K562 (cell line): Measurements from ENCODE around the gene UBR7. TPM values are rescaled to one million over a fixed set of nuclear protein-coding genes. Genes with fewer than 3 reads are reported as not detected.

Experiments used
- ATF1 ChIP-seq, 2 experiments: fragments of 450-650 bp in 1 of 2; IDR thresholded peaks; 2 replicates each; pipeline ENCODE4 v1.6.1; 2016; ENCODE audit warnings: missing compliant biosample characterization in 1 of 2, missing genetic modification characterization in 1 of 2
- CREB1 ChIP-seq, 2 experiments: sonication (generic) in 1 of 2; formaldehyde crosslinking in 1 of 2; IDR thresholded peaks; 2 replicates each; pipeline versions ENCODE4 v1.6.1 to v1.8.0; 2012 to 2022; ENCODE audit warnings: inconsistent platforms in 1 of 2, mild to moderate bottlenecking in 1 of 2, missing genetic modification reagents in 1 of 2, moderate library complexity in 1 of 2
- ELF1 ChIP-seq: fragments of 200-800 bp; sonication (Bioruptor generic); IDR thresholded peaks from 2 replicates; pipeline ENCODE4 v1.6.1; 2016; ENCODE audit warnings: missing genetic modification characterization, missing compliant biosample characterization
- GABPA ChIP-seq: fragments of 200-800 bp; sonication (Bioruptor generic); conservative IDR thresholded peaks from 2 replicates; pipeline ENCODE4 v1.6.1; 2016; ENCODE audit warnings: low read depth, missing genetic modification characterization, missing compliant biosample characterization
- HDAC3 ChIP-seq: fragments of 450-650 bp; IDR thresholded peaks from 2 replicates; pipeline ENCODE4 v1.6.1; 2018; ENCODE audit warnings: borderline replicate concordance, mild to moderate bottlenecking, moderate library complexity; ENCODE audit not compliant: partially characterized antibody
- HEY1 ChIP-seq: fragments of 250-450 bp; sonication (Bioruptor Pico); IDR thresholded peaks from 2 replicates; pipeline ENCODE4 v1.5.0; 2020; ENCODE audit warnings: mild to moderate bottlenecking, moderate library complexity, borderline replicate concordance
- LCOR ChIP-seq: sonication (generic); formaldehyde crosslinking; IDR thresholded peaks from 2 replicates; pipeline ENCODE4 v1.8.0; 2022; ENCODE audit warnings: mild to moderate bottlenecking, missing genetic modification reagents
- MTA3 ChIP-seq: fragments of 450-650 bp; formaldehyde crosslinking; IDR thresholded peaks from 2 replicates; pipeline ENCODE4 v1.6.1; 2017; ENCODE audit warnings: mild to moderate bottlenecking, borderline replicate concordance
- NFE2 ChIP-seq: IDR thresholded peaks from 2 replicates; pipeline ENCODE4 v1.6.1; 2014; ENCODE audit warnings: antibody characterized with exemption, low read depth
- SIN3A ChIP-seq, 2 experiments: fragments of 150-350 bp in 1 of 2; IDR thresholded peaks; 2 replicates each; pipeline ENCODE4 v1.6.1; 2011 to 2016; ENCODE audit warnings: borderline replicate concordance in 2 of 2, low read depth in 2 of 2, low read length in 2 of 2, mild to moderate bottlenecking in 2 of 2, moderate library complexity in 2 of 2; ENCODE audit not compliant: control insufficient read depth in 1 of 2
- THAP12 ChIP-seq: fragments of 250-450 bp; sonication (Bioruptor Pico); IDR thresholded peaks from 2 replicates; pipeline ENCODE4 v1.9.0; 2021; ENCODE audit warnings: mild to moderate bottlenecking, inconsistent platforms
- TRIM25 ChIP-seq: fragments of 450-650 bp; IDR thresholded peaks from 2 replicates; pipeline ENCODE4 v1.7.0; 2016; ENCODE audit warnings: borderline replicate concordance
- ZFP36 ChIP-seq: fragments of 150-350 bp; IDR thresholded peaks from 2 replicates; pipeline ENCODE4 v1.6.1; 2018; ENCODE audit warnings: low read length, low read depth; ENCODE audit not compliant: partially characterized antibody
- ZNF408 ChIP-seq: fragments of 250-450 bp; sonication (Bioruptor Pico); IDR thresholded peaks from 2 replicates; pipeline ENCODE4 v1.4.0; 2020; ENCODE audit warnings: low read depth, mild to moderate bottlenecking, moderate library complexity
- polyA plus RNA-seq, 8 experiments: library from polyadenylated mRNA; depleted of rRNA in 4 of 8; stranded (reverse) in 5 of 8; unstranded in 3 of 8; fragments of >200 nt; fragmentation: Nextera tagmentation in 2 of 8; fragmentation: Illumina TruSeq in 1 of 8; extraction: Ambion mirVana in 2 of 8; extraction: Trizol in 1 of 8; gene quantifications; 2 replicates each; pipeline versions ENCODE4 v1.2.1 to v1.2.3, GENCODE V29; 2011 to 2014; ENCODE audit warnings: inconsistent platforms in 1 of 8, missing spikeins in 1 of 8
- total RNA-seq, 7 experiments: library from RNA; depleted of rRNA in 6 of 7; stranded (reverse); fragments of >200 nt in 6 of 7; fragmentation: Illumina TruSeq in 2 of 7; extraction: Trizol in 2 of 7; gene quantifications; 2 replicates each; pipeline versions ENCODE4 v1.2.1 to v1.2.3, GENCODE V29; 2011 to 2021; ENCODE audit warnings: low replicate concordance in 1 of 7
- TF ChIP-seq, protein P1 (sequence below): fragments of 450-650 bp; IDR thresholded peaks from 2 replicates; pipeline ENCODE4 v1.6.1; 2018; ENCODE audit not compliant: partially characterized antibody
- TF ChIP-seq, protein P2 (sequence below): sonication (generic); formaldehyde crosslinking; IDR thresholded peaks from 2 replicates; pipeline ENCODE4 v1.9.0; 2022; ENCODE audit warnings: mild to moderate bottlenecking, missing genetic modification reagents

The UBR7 gene
- total and polyA plus RNA-seq, 9 of the 15 experiments (the other 6 are each of a cell fraction or from before 2014, with no cell fraction given) = 12.5 to 63.0 (median 34.4) TPM

GRCh38 chr14:93173943-93174395 lies 33.1 kb upstream of the UBR7 start (continued):
- TF ChIP-seq, protein P1, sequence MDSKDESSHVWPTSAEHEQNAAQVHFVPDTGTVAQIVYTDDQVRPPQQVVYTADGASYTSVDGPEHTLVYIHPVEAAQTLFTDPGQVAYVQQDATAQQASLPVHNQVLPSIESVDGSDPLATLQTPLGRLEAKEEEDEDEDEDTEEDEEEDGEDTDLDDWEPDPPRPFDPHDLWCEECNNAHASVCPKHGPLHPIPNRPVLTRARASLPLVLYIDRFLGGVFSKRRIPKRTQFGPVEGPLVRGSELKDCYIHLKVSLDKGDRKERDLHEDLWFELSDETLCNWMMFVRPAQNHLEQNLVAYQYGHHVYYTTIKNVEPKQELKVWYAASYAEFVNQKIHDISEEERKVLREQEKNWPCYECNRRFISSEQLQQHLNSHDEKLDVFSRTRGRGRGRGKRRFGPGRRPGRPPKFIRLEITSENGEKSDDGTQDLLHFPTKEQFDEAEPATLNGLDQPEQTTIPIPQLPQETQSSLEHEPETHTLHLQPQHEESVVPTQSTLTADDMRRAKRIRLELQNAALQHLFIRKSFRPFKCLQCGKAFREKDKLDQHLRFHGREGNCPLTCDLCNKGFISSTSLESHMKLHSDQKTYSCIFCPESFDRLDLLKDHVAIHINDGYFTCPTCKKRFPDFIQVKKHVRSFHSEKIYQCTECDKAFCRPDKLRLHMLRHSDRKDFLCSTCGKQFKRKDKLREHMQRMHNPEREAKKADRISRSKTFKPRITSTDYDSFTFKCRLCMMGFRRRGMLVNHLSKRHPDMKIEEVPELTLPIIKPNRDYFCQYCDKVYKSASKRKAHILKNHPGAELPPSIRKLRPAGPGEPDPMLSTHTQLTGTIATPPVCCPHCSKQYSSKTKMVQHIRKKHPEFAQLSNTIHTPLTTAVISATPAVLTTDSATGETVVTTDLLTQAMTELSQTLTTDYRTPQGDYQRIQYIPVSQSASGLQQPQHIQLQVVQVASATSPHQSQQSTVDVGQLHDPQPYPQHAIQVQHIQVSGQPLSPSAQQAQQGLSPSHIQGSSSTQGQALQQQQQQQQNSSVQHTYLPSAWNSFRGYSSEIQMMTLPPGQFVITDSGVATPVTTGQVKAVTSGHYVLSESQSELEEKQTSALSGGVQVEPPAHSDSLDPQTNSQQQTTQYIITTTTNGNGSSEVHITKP = no peak
- TF ChIP-seq SIN3A (IDR thresholded peaks at IDR 0.05; ENCODE audit: borderline replicate concordance in 2 of 2, control insufficient read depth in 1 of 2, low read depth in 2 of 2, low read length in 2 of 2) = peak in 1 of 2 experiments; percentile 63; a peak in 1 of 4 replicates
- no peak for TF ChIP-seq MTA3
- TF ChIP-seq TRIM25 = no peak
- TF ChIP-seq, protein P2, sequence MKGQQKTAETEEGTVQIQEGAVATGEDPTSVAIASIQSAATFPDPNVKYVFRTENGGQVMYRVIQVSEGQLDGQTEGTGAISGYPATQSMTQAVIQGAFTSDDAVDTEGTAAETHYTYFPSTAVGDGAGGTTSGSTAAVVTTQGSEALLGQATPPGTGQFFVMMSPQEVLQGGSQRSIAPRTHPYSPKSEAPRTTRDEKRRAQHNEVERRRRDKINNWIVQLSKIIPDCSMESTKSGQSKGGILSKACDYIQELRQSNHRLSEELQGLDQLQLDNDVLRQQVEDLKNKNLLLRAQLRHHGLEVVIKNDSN (CRISPR knock-in tag) = peak; percentile 58; the same call in 1 of the 2 replicates
- TF ChIP-seq ZFP36 = no peak
- TF ChIP-seq HEY1 (CRISPR knock-in tag) = no peak
- TF ChIP-seq CREB1 (IDR thresholded peaks at IDR 0.05) = peak; percentile 48; the same call in 1 of the 2 replicates
- peak; percentile 44; the same call in 1 of the 2 replicates for TF ChIP-seq CREB1 (CRISPR knock-in tag; IDR thresholded peaks at IDR 0.05)
- TF ChIP-seq LCOR (CRISPR knock-in tag) = 0 out of 2 replicates have a peak, but pooled peaks have one; percentile 26
- TF ChIP-seq ZNF408 (CRISPR knock-in tag) = no peak
- 0 out of 2 replicates have a peak, but pooled peaks have one; percentile 22 for TF ChIP-seq GABPA (tag)
- peak; percentile 73 for TF ChIP-seq NFE2
- TF ChIP-seq HDAC3 = no peak
- TF ChIP-seq THAP12 (CRISPR knock-in tag) = no peak
- peak; percentile 54; the same call in 1 of the 2 replicates for TF ChIP-seq ELF1 (tag)
- TF ChIP-seq ATF1 (CRISPR knock-in tag; IDR thresholded peaks at IDR 0.05) = no peak
- TF ChIP-seq ATF1 (tag; IDR thresholded peaks at IDR 0.05) = peak; percentile 72
